ENCODE measurements around the gene LBH. TPM values are rescaled to one million over a fixed set of nuclear protein-coding genes. Genes with fewer than 3 reads are reported as not detected.

LBH gene
- polyA plus RNA-seq, 1 of the 3 experiments (the other 2 are of a cell fraction): 22.8 TPM

DNA sequence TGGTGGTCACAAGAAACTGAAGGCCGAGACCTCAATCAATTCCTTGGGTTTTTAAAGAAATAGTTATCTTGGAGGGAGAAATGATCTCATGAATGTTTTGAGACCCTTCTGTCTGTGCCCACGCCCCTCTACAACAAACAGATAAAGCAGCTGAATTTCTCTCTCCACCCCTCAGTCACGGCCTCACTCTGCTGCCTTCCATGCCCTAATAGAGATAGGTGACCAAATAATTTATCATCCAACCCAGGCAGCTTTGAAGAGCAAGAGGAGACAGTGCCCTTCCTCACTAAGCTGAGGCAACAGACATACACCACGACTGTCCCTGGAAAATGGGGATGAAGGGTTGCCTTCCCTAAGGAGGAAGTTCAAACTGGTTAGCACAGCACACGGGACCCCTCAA is 71.2 kb downstream of the LBH start:
- Histone ChIP-seq H3K4me3 (ENCODE audit: low read depth in 2 of 2, low read length in 1 of 2) (no peak overlapping the region), H3K36me3 (replicated peaks in 1 of 2; ENCODE audit: control insufficient read depth in 1 of 2, insufficient read depth in 2 of 2, low read length in 1 of 2) (no peaks in the 10 kb centered on the region), H2AFZ (ENCODE audit: low read depth) (no peak overlapping the region), H3K27me3 (ENCODE audit: insufficient read depth) (no peaks in the 10 kb centered on the region), H3K4me1 (ENCODE audit: control insufficient read depth in 1 of 2, insufficient read depth in 2 of 2, low read depth in 1 of 2, low read length in 1 of 2) (peaks cover 27 to 39% of the 10 kb centered on the region in 2 experiments), H3K27ac (ENCODE audit: low read depth in 2 of 2, low read length in 1 of 2) (no peak overlapping the region), H3K4me2 (no peak overlapping the region), H3K9me2 (no peaks in the 10 kb centered on the region), H3F3A (replicated peaks; ENCODE audit: insufficient read depth) (peaks cover 12% of the 10 kb centered on the region), H3K9ac (no peak overlapping the region), H4K20me1 (ENCODE audit: insufficient read depth) (no peaks in the 10 kb centered on the region), H3K9me3 (no peaks in the 10 kb centered on the region), H3K79me2 (ENCODE audit: insufficient read depth) (no peaks in the 10 kb centered on the region)
- CTCF ChIA-PET: interaction anchor here (1.3 kb wide), 1 partner anchor 63 kb away, joined by 4 read pairs; no protein-coding TSS in a partner anchor
- TF ChIP-seq CHD2 (IDR thresholded peaks at IDR 0.05; ENCODE audit: low read length, partially characterized antibody): no peak
- no peak for TF ChIP-seq RFX5 (IDR thresholded peaks at IDR 0.05; ENCODE audit: low read length)
- no peak for TF ChIP-seq TAF1 (IDR thresholded peaks at IDR 0.05; ENCODE audit: borderline replicate concordance, low read depth, low read length)
- no peak for TF ChIP-seq RXRA (IDR thresholded peaks at IDR 0.05; ENCODE audit: borderline replicate concordance, low read depth)
- TF ChIP-seq TCF12 (IDR thresholded peaks at IDR 0.05): no peak
- no peak for TF ChIP-seq MAX (IDR thresholded peaks at IDR 0.05; ENCODE audit: low read depth)
- TF ChIP-seq SMC3 (IDR thresholded peaks at IDR 0.05; ENCODE audit: low read depth, low read length): no peak
- TF ChIP-seq, protein P1, sequence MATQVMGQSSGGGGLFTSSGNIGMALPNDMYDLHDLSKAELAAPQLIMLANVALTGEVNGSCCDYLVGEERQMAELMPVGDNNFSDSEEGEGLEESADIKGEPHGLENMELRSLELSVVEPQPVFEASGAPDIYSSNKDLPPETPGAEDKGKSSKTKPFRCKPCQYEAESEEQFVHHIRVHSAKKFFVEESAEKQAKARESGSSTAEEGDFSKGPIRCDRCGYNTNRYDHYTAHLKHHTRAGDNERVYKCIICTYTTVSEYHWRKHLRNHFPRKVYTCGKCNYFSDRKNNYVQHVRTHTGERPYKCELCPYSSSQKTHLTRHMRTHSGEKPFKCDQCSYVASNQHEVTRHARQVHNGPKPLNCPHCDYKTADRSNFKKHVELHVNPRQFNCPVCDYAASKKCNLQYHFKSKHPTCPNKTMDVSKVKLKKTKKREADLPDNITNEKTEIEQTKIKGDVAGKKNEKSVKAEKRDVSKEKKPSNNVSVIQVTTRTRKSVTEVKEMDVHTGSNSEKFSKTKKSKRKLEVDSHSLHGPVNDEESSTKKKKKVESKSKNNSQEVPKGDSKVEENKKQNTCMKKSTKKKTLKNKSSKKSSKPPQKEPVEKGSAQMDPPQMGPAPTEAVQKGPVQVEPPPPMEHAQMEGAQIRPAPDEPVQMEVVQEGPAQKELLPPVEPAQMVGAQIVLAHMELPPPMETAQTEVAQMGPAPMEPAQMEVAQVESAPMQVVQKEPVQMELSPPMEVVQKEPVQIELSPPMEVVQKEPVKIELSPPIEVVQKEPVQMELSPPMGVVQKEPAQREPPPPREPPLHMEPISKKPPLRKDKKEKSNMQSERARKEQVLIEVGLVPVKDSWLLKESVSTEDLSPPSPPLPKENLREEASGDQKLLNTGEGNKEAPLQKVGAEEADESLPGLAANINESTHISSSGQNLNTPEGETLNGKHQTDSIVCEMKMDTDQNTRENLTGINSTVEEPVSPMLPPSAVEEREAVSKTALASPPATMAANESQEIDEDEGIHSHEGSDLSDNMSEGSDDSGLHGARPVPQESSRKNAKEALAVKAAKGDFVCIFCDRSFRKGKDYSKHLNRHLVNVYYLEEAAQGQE (IDR thresholded peaks at IDR 0.05; ENCODE audit: low read depth, low read length): no peak
- no peak for TF ChIP-seq MXI1 (IDR thresholded peaks at IDR 0.05; ENCODE audit: low read depth, low read length)
- TF ChIP-seq GABPA (IDR thresholded peaks at IDR 0.05; ENCODE audit: low read depth): no peak
- TF ChIP-seq IRF3 (IDR thresholded peaks at IDR 0.05; ENCODE audit: low read depth, low read length): no peak
- TF ChIP-seq, protein P2, sequence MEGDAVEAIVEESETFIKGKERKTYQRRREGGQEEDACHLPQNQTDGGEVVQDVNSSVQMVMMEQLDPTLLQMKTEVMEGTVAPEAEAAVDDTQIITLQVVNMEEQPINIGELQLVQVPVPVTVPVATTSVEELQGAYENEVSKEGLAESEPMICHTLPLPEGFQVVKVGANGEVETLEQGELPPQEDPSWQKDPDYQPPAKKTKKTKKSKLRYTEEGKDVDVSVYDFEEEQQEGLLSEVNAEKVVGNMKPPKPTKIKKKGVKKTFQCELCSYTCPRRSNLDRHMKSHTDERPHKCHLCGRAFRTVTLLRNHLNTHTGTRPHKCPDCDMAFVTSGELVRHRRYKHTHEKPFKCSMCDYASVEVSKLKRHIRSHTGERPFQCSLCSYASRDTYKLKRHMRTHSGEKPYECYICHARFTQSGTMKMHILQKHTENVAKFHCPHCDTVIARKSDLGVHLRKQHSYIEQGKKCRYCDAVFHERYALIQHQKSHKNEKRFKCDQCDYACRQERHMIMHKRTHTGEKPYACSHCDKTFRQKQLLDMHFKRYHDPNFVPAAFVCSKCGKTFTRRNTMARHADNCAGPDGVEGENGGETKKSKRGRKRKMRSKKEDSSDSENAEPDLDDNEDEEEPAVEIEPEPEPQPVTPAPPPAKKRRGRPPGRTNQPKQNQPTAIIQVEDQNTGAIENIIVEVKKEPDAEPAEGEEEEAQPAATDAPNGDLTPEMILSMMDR (IDR thresholded peaks at IDR 0.05): no peak
- TF ChIP-seq, protein P3, sequence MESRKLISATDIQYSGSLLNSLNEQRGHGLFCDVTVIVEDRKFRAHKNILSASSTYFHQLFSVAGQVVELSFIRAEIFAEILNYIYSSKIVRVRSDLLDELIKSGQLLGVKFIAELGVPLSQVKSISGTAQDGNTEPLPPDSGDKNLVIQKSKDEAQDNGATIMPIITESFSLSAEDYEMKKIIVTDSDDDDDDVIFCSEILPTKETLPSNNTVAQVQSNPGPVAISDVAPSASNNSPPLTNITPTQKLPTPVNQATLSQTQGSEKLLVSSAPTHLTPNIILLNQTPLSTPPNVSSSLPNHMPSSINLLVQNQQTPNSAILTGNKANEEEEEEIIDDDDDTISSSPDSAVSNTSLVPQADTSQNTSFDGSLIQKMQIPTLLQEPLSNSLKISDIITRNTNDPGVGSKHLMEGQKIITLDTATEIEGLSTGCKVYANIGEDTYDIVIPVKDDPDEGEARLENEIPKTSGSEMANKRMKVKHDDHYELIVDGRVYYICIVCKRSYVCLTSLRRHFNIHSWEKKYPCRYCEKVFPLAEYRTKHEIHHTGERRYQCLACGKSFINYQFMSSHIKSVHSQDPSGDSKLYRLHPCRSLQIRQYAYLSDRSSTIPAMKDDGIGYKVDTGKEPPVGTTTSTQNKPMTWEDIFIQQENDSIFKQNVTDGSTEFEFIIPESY (IDR thresholded peaks at IDR 0.05; ENCODE audit: borderline replicate concordance, low read depth): no peak
- TF ChIP-seq EZH2phosphoT487 (IDR thresholded peaks at IDR 0.05; ENCODE audit: borderline replicate concordance, low read depth): no peak
- no peak for TF ChIP-seq FOXJ3 (CRISPR knock-in tag; IDR thresholded peaks at IDR 0.05)
- TF ChIP-seq NFIC (IDR thresholded peaks at IDR 0.05; ENCODE audit: borderline replicate concordance): no peak
- TF ChIP-seq EP300 (IDR thresholded peaks at IDR 0.05; ENCODE audit: borderline replicate concordance in 1 of 2, low read depth in 1 of 2, low read length in 1 of 2): no peak
- no peak for TF ChIP-seq FOSL2 (IDR thresholded peaks at IDR 0.05; ENCODE audit: borderline replicate concordance, low read depth)
- 62% methylated on average over 4 of the region's 5 CpGs for WGBS (ENCODE audit: low lambda C conversion rate)
- POLR2A ChIA-PET: no interaction called here
- DNase-seq: no peak

Measured in SK-N-SH (cell line).